ENCODE measurements around the gene SBNO2.

The SBNO2 gene

GRCh38 chr19:1153891-1154730 is 20.0 kb downstream of the SBNO2 start:
- DNase-seq, result no peak

GRCh38 chr19:1151917-1152587 is 22.0 kb downstream of the SBNO2 start:
- DNase-seq, result no peak

- DNase-seq, result no peak
Measured at GRCh38 chr19:1151037-1151724, 22.9 kb downstream of the SBNO2 start.

GRCh38 chr19:1150333-1151036 is 23.6 kb downstream of the SBNO2 start:
- DNase-seq, result no peak

- DNase-seq, result no peak
Measured at GRCh38 chr19:1149259-1150045, 24.6 kb downstream of the SBNO2 start.

- no peak for DNase-seq
Measured at GRCh38 chr19:1147934-1148549, 26.0 kb downstream of the SBNO2 start.

- DNase-seq, result no peak
Measured at GRCh38 chr19:1146858-1147780, 26.9 kb downstream of the SBNO2 start.

- DNase-seq, result no peak
Measured at GRCh38 chr19:1146412-1146699, 27.7 kb downstream of the SBNO2 start.

GRCh38 chr19:1145635-1146411 is 28.2 kb downstream of the SBNO2 start:
- DNase-seq, result no peak

- DNase-seq, result no peak
Measured at GRCh38 chr19:1144741-1145140, 29.3 kb downstream of the SBNO2 start.

- no peak for DNase-seq
Measured at GRCh38 chr19:1143828-1144399, 30.2 kb downstream of the SBNO2 start.

GRCh38 chr19:1141944-1142343 is 32.1 kb downstream of the SBNO2 start:
- no peak for DNase-seq

- no peak for DNase-seq
Measured at GRCh38 chr19:1140272-1141027, 33.6 kb downstream of the SBNO2 start.

- no peak for DNase-seq
Measured at GRCh38 chr19:1139126-1139525, 34.9 kb downstream of the SBNO2 start.

GRCh38 chr19:1138121-1138520 is 35.9 kb downstream of the SBNO2 start:
- DNase-seq, result no peak

GRCh38 chr19:1136621-1137317 is 37.3 kb downstream of the SBNO2 start:
- DNase-seq, result no peak

GRCh38 chr19:1136201-1136600 is 37.9 kb downstream of the SBNO2 start:
- no peak for DNase-seq

GRCh38 chr19:1135454-1135853 is 38.6 kb downstream of the SBNO2 start:
- DNase-seq, result no peak

Measured in activated CD4-positive, alpha-beta T cell treated with anti-CD3 and anti-CD28 coated beads, Interleukin-2, amount 50 U/mL, for 48 hours (primary cell).